Vagina (tissue), 2 donors: ENCODE data around the gene SYNPO. TPM values are rescaled to one million over a fixed set of nuclear protein-coding genes. Genes with fewer than 3 reads are reported as not detected.

Source experiments
- DNase-seq, 2 donors: peaks; one replicate each; pipeline ENCODE4 v3.0.0-alpha.2; 2017; ENCODE audit errors: extremely low spot score in 2 of 2
- H3K27ac ChIP-seq: fragments of 200-600 bp; sonication (generic); one replicate; pipeline ENCODE4 v1.5.1; 2019
- H3K27me3 ChIP-seq: fragments of 200-600 bp; sonication (generic); one replicate; pipeline ENCODE4 v1.5.1; 2019
- H3K36me3 ChIP-seq, 2 donors: fragments of 200-600 bp; sonication (generic); one replicate each; pipeline ENCODE4 v1.5.1; 2017 to 2019
- H3K4me1 ChIP-seq: fragments of 200-600 bp; sonication (generic); one replicate; pipeline ENCODE4 v1.5.1; 2019
- H3K4me3 ChIP-seq, 2 donors: fragments of 200-600 bp; sonication (generic); 1 replicate in 1 of 2; 2 replicates in 1 of 2; pipeline ENCODE4 v1.5.1; 2016 to 2019
- H3K9me3 ChIP-seq: fragments of 200-600 bp; sonication (generic); one replicate; pipeline ENCODE4 v1.5.1; 2019
- POLR2A ChIP-seq, 2 donors: fragments of 450-650 bp; IDR thresholded peaks; one replicate each; pipeline ENCODE4 v1.6.1; 2017; ENCODE audit warnings: antibody characterized with exemption in 2 of 2, mild to moderate bottlenecking in 2 of 2, moderate library complexity in 2 of 2
- POLR2AphosphoS5 ChIP-seq, 2 donors: sonication (generic); formaldehyde crosslinking; IDR thresholded peaks; one replicate each; pipeline ENCODE4 v1.9.0; 2017; ENCODE audit warnings: antibody characterized with exemption in 2 of 2, mild to moderate bottlenecking in 2 of 2, low read depth in 1 of 2; ENCODE audit not compliant: insufficient read depth in 1 of 2
- intact Hi-C: fragments of 100-400 bp; cut with DNase I; formaldehyde crosslinking; loops from one replicate; pipeline ENCODE4 v1.15.1; 2023
- total RNA-seq: library from RNA; depleted of rRNA; stranded (reverse); fragments of >200 nt; gene quantifications from one replicate; pipeline ENCODE4 v1.2.3, GENCODE V29; 2016
- TF ChIP-seq, protein P1 (sequence below), 3 experiments: fragments of 450-650 bp in 2 of 3; fragments of 200-600 bp in 1 of 3; sonication (generic) in 1 of 3; IDR thresholded peaks; one replicate each; pipeline ENCODE4 v1.5.1; 2017 to 2019; ENCODE audit warnings: antibody characterized with exemption in 3 of 3, mild to moderate bottlenecking in 2 of 3, moderate library complexity in 2 of 3

Gene SYNPO
- total RNA-seq, 1 donor from 2014 or later, result 16.7 TPM

DNA sequence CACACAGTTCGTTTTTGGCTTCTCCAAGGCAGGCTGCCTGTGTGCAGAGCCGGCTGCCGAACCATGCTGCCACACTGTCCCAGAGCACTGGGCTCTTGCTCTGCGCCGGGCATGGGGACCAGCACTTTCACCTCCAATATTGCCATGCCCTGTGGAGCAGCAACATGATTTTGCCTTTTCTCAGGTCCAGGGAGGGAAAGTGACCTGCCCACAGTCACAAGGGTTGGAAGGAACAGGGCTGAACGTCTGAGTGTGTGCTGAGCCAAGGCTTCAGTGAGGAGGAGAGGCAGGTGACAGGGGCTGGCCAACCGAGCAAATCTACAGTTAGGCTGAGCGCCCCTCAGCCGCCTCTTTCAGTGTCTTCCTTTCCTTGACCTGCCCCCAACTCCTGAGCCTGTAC lies 34.0 kb upstream of the SYNPO start:
- peaks cover 7% of the 10 kb centered on the region for H3K4me1 ChIP-seq
- TF ChIP-seq POLR2A (IDR thresholded peaks at IDR 0.05), result no peak
- no peak for TF ChIP-seq POLR2AphosphoS5 (IDR thresholded peaks at IDR 0.05; ENCODE audit: insufficient read depth in 1 of 2, low read depth in 1 of 2)
- TF ChIP-seq, protein P1, sequence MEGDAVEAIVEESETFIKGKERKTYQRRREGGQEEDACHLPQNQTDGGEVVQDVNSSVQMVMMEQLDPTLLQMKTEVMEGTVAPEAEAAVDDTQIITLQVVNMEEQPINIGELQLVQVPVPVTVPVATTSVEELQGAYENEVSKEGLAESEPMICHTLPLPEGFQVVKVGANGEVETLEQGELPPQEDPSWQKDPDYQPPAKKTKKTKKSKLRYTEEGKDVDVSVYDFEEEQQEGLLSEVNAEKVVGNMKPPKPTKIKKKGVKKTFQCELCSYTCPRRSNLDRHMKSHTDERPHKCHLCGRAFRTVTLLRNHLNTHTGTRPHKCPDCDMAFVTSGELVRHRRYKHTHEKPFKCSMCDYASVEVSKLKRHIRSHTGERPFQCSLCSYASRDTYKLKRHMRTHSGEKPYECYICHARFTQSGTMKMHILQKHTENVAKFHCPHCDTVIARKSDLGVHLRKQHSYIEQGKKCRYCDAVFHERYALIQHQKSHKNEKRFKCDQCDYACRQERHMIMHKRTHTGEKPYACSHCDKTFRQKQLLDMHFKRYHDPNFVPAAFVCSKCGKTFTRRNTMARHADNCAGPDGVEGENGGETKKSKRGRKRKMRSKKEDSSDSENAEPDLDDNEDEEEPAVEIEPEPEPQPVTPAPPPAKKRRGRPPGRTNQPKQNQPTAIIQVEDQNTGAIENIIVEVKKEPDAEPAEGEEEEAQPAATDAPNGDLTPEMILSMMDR (IDR thresholded peaks at IDR 0.05), result no peak
- no peaks in the 10 kb centered on the region for H3K27me3 ChIP-seq
- H3K4me3 ChIP-seq, result no peak overlapping the region
- H3K27ac ChIP-seq, result no peak overlapping the region
- no peaks in the 10 kb centered on the region for H3K36me3 ChIP-seq
- DNase-seq, result no peak
- H3K9me3 ChIP-seq, result no peaks in the 10 kb centered on the region
- intact Hi-C loops, result no loop called here

GRCh38 chr5:150607105-150607504 lies 33.4 kb upstream of the SYNPO start:
- H3K4me1 ChIP-seq, result peaks cover 7% of the 10 kb centered on the region
- TF ChIP-seq POLR2AphosphoS5 (IDR thresholded peaks at IDR 0.05; ENCODE audit: insufficient read depth in 1 of 2, low read depth in 1 of 2), result no peak
- TF ChIP-seq, protein P1 (IDR thresholded peaks at IDR 0.05), result no peak
- TF ChIP-seq POLR2A (IDR thresholded peaks at IDR 0.05), result no peak
- no peak overlapping the region for H3K4me3 ChIP-seq
- intact Hi-C loops, result no loop called here
- H3K27me3 ChIP-seq, result no peaks in the 10 kb centered on the region
- DNase-seq, result no peak
- H3K27ac ChIP-seq, result no peak overlapping the region
- H3K9me3 ChIP-seq, result no peaks in the 10 kb centered on the region
- H3K36me3 ChIP-seq, result no peaks in the 10 kb centered on the region

GRCh38 chr5:150607991-150608390 lies 32.5 kb upstream of the SYNPO start:
- H3K4me3 ChIP-seq, result no peak overlapping the region
- H3K27me3 ChIP-seq, result no peaks in the 10 kb centered on the region
- TF ChIP-seq POLR2AphosphoS5 (IDR thresholded peaks at IDR 0.05; ENCODE audit: insufficient read depth in 1 of 2, low read depth in 1 of 2) (no peak), POLR2A (IDR thresholded peaks at IDR 0.05) (no peak)
- TF ChIP-seq, protein P1 (IDR thresholded peaks at IDR 0.05), result no peak
- H3K4me1 ChIP-seq, result peaks cover 12% of the 10 kb centered on the region
- intact Hi-C loops, result no loop called here
- DNase-seq, result no peak
- H3K27ac ChIP-seq, result no peak overlapping the region
- no peaks in the 10 kb centered on the region for H3K36me3 ChIP-seq
- no peaks in the 10 kb centered on the region for H3K9me3 ChIP-seq

DNA sequence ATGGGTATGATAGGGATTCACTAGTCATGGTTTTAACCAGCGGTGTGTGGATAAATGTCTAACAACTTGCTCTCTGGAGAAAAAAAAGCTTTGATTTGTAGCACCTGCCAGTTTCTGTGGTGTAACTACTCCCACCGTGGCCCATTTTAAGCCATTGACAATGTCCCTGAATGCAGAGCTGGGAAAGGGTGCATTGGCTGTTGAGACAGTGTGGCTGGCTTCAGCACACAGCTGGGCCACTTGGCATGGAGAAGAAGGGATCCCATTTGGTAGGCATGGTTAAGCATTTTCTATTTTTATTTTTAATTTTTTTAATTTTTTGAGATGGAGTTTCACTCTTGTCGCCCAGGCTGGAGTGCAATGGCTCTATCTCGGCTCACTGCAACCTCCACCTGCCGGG lies 31.5 kb upstream of the SYNPO start:
- Histone ChIP-seq H3K27ac (no peak overlapping the region), H3K4me1 (peaks cover 22% of the 10 kb centered on the region), H3K36me3 (no peaks in the 10 kb centered on the region), H3K27me3 (no peaks in the 10 kb centered on the region), H3K4me3 (no peak overlapping the region), H3K9me3 (no peaks in the 10 kb centered on the region)
- no peak for TF ChIP-seq POLR2A (IDR thresholded peaks at IDR 0.05)
- no peak for TF ChIP-seq POLR2AphosphoS5 (IDR thresholded peaks at IDR 0.05; ENCODE audit: insufficient read depth in 1 of 2, low read depth in 1 of 2)
- TF ChIP-seq, protein P1 (IDR thresholded peaks at IDR 0.05), result no peak
- intact Hi-C loops, result no loop called here
- DNase-seq, result no peak

GRCh38 chr5:150609843-150610584 lies 30.4 kb upstream of the SYNPO start:
- Histone ChIP-seq H3K4me3 (no peak overlapping the region), H3K9me3 (no peaks in the 10 kb centered on the region), H3K27me3 (no peaks in the 10 kb centered on the region), H3K27ac (peak overlapping the region; percentile 63), H3K36me3 (no peaks in the 10 kb centered on the region), H3K4me1 (peaks cover 32% of the 10 kb centered on the region)
- intact Hi-C loops, result no loop called here
- TF ChIP-seq POLR2AphosphoS5 (IDR thresholded peaks at IDR 0.05; ENCODE audit: insufficient read depth in 1 of 2, low read depth in 1 of 2), result no peak
- no peak for TF ChIP-seq POLR2A (IDR thresholded peaks at IDR 0.05)
- TF ChIP-seq, protein P1 (IDR thresholded peaks at IDR 0.05), result no peak
- DNase-seq, result no peak
